Duodenal mucosa (tissue), 2 donors: ENCODE results near the gene DKK3.

ENCODE experiments used
- H3K27ac ChIP-seq: one replicate; pipeline ENCODE4 v1.7.0; 2013; ENCODE audit warnings: low read depth, low read length
- H3K27me3 ChIP-seq, 2 donors: one replicate each; pipeline ENCODE4 v1.7.0; 2013; ENCODE audit warnings: low read length in 2 of 2, control low read depth in 1 of 2; ENCODE audit not compliant: insufficient read depth in 2 of 2, control insufficient read depth in 1 of 2
- H3K36me3 ChIP-seq, 2 donors: one replicate each; pipeline ENCODE4 v1.7.0; 2013; ENCODE audit warnings: low read length in 2 of 2, control low read depth in 1 of 2; ENCODE audit not compliant: insufficient read depth in 2 of 2, control insufficient read depth in 1 of 2
- H3K4me1 ChIP-seq, 2 donors: one replicate each; pipeline ENCODE4 v1.7.0; 2013; ENCODE audit warnings: low read length in 2 of 2, control low read depth in 1 of 2; ENCODE audit not compliant: insufficient read depth in 2 of 2, control insufficient read depth in 1 of 2
- H3K4me3 ChIP-seq, 2 donors: one replicate each; pipeline ENCODE4 v1.7.0; 2013; ENCODE audit warnings: low read length in 2 of 2, low read depth in 1 of 2
- H3K9ac ChIP-seq, 2 donors: one replicate each; pipeline ENCODE4 v1.7.0; 2013; ENCODE audit warnings: low read length in 2 of 2, low read depth in 1 of 2
- H3K9me3 ChIP-seq, 2 donors: one replicate each; pipeline ENCODE4 v1.7.0; 2013; ENCODE audit warnings: low read length in 2 of 2, control low read depth in 1 of 2; ENCODE audit not compliant: control insufficient read depth in 1 of 2

Gene DKK3

GRCh38 chr11:11977206-11977938, 31.1 kb downstream of the DKK3 start:
- Histone ChIP-seq H3K9ac (no peak overlapping the region), H3K4me1 (peaks cover 40 to 60% of the 10 kb centered on the region in 2 donors), H3K9me3 (peaks cover 0 to 2% of the 10 kb centered on the region in 2 donors), H3K36me3 (no peaks in the 10 kb centered on the region), H3K27ac (no peak overlapping the region), H3K27me3 (no peaks in the 10 kb centered on the region), H3K4me3 (no peak overlapping the region)

GRCh38 chr11:11976481-11977127, 31.8 kb downstream of the DKK3 start:
- H3K4me3 ChIP-seq: no peak overlapping the region
- H3K9ac ChIP-seq: no peak overlapping the region
- peaks cover 0 to 2% of the 10 kb centered on the region in 2 donors for H3K9me3 ChIP-seq
- no peaks in the 10 kb centered on the region for H3K36me3 ChIP-seq
- H3K27me3 ChIP-seq: no peaks in the 10 kb centered on the region
- H3K4me1 ChIP-seq: peaks cover 44 to 60% of the 10 kb centered on the region in 2 donors
- H3K27ac ChIP-seq: no peak overlapping the region

- H3K27ac ChIP-seq: no peak overlapping the region
Observed at GRCh38 chr11:11975201-11976092, 33.0 kb downstream of the DKK3 start.

GRCh38 chr11:11973866-11974265, 34.6 kb downstream of the DKK3 start:
- no peaks in the 10 kb centered on the region for H3K27me3 ChIP-seq
- H3K9ac ChIP-seq: no peak overlapping the region

More at GRCh38 chr11:11975201-11976092, 33.0 kb downstream of the DKK3 start:
- H3K9ac ChIP-seq: no peak overlapping the region
- no peaks in the 10 kb centered on the region for H3K27me3 ChIP-seq
- H3K4me3 ChIP-seq: no peak overlapping the region
- peaks cover 44 to 57% of the 10 kb centered on the region in 2 donors for H3K4me1 ChIP-seq
- no peaks in the 10 kb centered on the region for H3K36me3 ChIP-seq
- no peaks in the 10 kb centered on the region for H3K9me3 ChIP-seq

GRCh38 chr11:11973361-11973800, 35.0 kb downstream of the DKK3 start:
- Histone ChIP-seq H3K27me3 (no peaks in the 10 kb centered on the region), H3K36me3 (no peaks in the 10 kb centered on the region), H3K9ac (no peak overlapping the region), H3K27ac (no peak overlapping the region), H3K4me1 (peaks cover 29 to 37% of the 10 kb centered on the region in 2 donors), H3K4me3 (no peak overlapping the region), H3K9me3 (no peaks in the 10 kb centered on the region)

More at GRCh38 chr11:11973866-11974265, 34.6 kb downstream of the DKK3 start:
- H3K27ac ChIP-seq: no peak overlapping the region
- peaks cover 32 to 41% of the 10 kb centered on the region in 2 donors for H3K4me1 ChIP-seq
- no peaks in the 10 kb centered on the region for H3K36me3 ChIP-seq
- H3K9me3 ChIP-seq: no peaks in the 10 kb centered on the region
- no peak overlapping the region for H3K4me3 ChIP-seq

- Histone ChIP-seq H3K4me1 (peaks cover 29 to 37% of the 10 kb centered on the region in 2 donors), H3K27me3 (no peaks in the 10 kb centered on the region), H3K36me3 (no peaks in the 10 kb centered on the region), H3K9ac (no peak overlapping the region), H3K4me3 (no peak overlapping the region), H3K9me3 (no peaks in the 10 kb centered on the region), H3K27ac (no peak overlapping the region)
Observed at GRCh38 chr11:11972730-11973341, 35.6 kb downstream of the DKK3 start.

- H3K27ac ChIP-seq: no peak overlapping the region
- no peak overlapping the region for H3K4me3 ChIP-seq
- H3K9me3 ChIP-seq: no peaks in the 10 kb centered on the region
- peaks cover 24 to 29% of the 10 kb centered on the region in 2 donors for H3K4me1 ChIP-seq
- no peaks in the 10 kb centered on the region for H3K36me3 ChIP-seq
- H3K9ac ChIP-seq: no peak overlapping the region
- no peaks in the 10 kb centered on the region for H3K27me3 ChIP-seq
Observed at GRCh38 chr11:11971906-11972547, 36.4 kb downstream of the DKK3 start.

- Histone ChIP-seq H3K9ac (no peak overlapping the region), H3K36me3 (no peaks in the 10 kb centered on the region), H3K27ac (no peak overlapping the region), H3K4me1 (peaks cover 13 to 15% of the 10 kb centered on the region in 2 donors), H3K4me3 (no peak overlapping the region), H3K27me3 (no peaks in the 10 kb centered on the region), H3K9me3 (no peaks in the 10 kb centered on the region)
Observed at GRCh38 chr11:11970556-11970955, 37.9 kb downstream of the DKK3 start.

GRCh38 chr11:11969380-11970215, 38.8 kb downstream of the DKK3 start:
- Histone ChIP-seq H3K4me3 (no peak overlapping the region), H3K9me3 (no peaks in the 10 kb centered on the region), H3K4me1 (peaks cover 7% of the 10 kb centered on the region in 2 donors), H3K27me3 (no peaks in the 10 kb centered on the region), H3K9ac (no peak overlapping the region), H3K27ac (no peak overlapping the region), H3K36me3 (no peaks in the 10 kb centered on the region)
